Fibroblast of pulmonary artery (primary cell): ENCODE results near the gene USP13.

Source experiments
- DNase-seq: peaks from one replicate; pipeline ENCODE4 v3.0.0-alpha.2; 2010; ENCODE audit warnings: low read depth
- H3K4me3 ChIP-seq: replicated peaks from 2 replicates; pipeline ENCODE4 v1.5.1; 2011; ENCODE audit warnings: low read depth, mild to moderate bottlenecking, control low read depth, low read length, moderate library complexity
- TF ChIP-seq, protein P1 (sequence below): IDR thresholded peaks from 2 replicates; pipeline ENCODE4 v1.5.1; 2011; ENCODE audit warnings: mild to moderate bottlenecking, control low read depth, low read length, inconsistent platforms; ENCODE audit errors: missing control alignments

The USP13 gene

DNA sequence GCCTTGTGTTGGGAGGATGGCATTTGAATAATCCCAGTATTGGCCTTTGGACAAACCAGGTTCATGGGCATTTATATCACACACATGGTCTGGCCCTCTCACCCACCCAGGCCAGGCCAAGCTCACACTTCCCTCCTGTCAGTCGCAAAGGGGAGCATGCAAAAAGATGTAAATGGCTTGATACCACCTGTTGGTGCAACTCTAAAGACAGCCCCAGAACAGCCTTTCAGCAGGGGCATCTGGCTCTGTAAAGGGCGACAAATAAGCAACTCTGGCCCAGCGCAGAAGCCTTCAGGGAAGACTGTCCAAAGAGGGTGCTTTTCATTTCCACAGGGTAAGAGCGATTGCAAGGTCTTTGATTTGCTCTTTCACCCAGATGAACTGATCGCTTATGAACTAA lies 91.8 kb downstream of the USP13 start:
- no peak for DNase-seq
- TF ChIP-seq, protein P1, sequence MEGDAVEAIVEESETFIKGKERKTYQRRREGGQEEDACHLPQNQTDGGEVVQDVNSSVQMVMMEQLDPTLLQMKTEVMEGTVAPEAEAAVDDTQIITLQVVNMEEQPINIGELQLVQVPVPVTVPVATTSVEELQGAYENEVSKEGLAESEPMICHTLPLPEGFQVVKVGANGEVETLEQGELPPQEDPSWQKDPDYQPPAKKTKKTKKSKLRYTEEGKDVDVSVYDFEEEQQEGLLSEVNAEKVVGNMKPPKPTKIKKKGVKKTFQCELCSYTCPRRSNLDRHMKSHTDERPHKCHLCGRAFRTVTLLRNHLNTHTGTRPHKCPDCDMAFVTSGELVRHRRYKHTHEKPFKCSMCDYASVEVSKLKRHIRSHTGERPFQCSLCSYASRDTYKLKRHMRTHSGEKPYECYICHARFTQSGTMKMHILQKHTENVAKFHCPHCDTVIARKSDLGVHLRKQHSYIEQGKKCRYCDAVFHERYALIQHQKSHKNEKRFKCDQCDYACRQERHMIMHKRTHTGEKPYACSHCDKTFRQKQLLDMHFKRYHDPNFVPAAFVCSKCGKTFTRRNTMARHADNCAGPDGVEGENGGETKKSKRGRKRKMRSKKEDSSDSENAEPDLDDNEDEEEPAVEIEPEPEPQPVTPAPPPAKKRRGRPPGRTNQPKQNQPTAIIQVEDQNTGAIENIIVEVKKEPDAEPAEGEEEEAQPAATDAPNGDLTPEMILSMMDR, result no peak
- H3K4me3 ChIP-seq, result no peak overlapping the region

GRCh38 chr3:179745079-179745478 lies 92.2 kb downstream of the USP13 start:
- DNase-seq, result no peak
- H3K4me3 ChIP-seq, result no peak overlapping the region
- TF ChIP-seq, protein P1, result no peak

DNA sequence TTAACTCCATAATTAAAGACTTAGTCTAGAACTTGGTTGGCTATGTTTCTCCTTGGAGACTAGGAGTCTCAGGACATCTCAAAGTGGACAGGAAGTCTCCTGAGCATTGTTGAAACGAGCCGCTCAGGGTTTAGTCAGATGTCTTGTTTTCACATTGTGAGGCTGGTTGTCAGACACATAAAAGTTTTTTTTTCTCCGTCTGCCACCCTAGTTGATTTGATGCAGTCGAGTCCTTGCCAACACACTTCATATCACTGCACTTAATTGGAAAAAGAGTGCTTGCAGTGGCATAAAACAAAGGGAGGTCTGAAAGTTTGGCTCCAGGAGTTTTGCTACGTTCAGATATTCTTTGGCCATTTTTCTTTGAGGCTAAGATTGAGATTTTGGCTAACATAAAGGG lies 92.9 kb downstream of the USP13 start:
- TF ChIP-seq, protein P1, result no peak
- no peak overlapping the region for H3K4me3 ChIP-seq
- no peak for DNase-seq

DNA sequence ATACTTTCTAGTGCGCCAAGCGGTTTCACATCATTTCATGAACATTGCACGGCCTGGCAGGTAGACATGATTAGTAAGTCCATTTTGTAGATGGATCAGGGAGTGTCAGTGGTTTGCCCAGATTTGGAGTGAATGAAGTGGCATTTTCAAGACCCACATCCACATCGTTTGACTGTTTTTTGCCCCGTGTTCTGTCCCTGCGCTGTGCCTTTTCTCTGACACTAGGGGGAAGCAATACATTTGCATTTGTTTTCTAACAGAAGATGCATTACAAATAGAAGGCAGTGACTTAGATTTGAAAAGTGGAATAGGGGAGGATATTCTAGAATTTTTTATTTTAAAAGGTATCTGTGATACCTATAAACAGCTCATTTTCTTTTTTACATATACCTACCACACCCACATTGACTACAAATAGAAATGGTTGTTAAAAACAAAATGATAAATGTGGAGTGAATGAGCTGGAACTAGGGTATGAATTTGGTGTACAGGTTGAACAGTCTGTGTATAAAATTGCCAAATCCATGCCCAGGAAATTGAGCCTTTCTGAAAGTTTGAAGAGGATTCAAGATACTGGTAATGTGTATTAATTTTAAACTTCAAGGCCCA lies 98.0 kb downstream of the USP13 start:
- peak; percentile 48 for DNase-seq
- TF ChIP-seq, protein P1, result peak; percentile 79
- no peak overlapping the region for H3K4me3 ChIP-seq

- TF ChIP-seq, protein P1, result no peak
- no peak overlapping the region for H3K4me3 ChIP-seq
- DNase-seq, result peak; percentile 78
These were observed 108.1 kb downstream of the USP13 start for GRCh38 chr3:179760944-179761343.

DNA sequence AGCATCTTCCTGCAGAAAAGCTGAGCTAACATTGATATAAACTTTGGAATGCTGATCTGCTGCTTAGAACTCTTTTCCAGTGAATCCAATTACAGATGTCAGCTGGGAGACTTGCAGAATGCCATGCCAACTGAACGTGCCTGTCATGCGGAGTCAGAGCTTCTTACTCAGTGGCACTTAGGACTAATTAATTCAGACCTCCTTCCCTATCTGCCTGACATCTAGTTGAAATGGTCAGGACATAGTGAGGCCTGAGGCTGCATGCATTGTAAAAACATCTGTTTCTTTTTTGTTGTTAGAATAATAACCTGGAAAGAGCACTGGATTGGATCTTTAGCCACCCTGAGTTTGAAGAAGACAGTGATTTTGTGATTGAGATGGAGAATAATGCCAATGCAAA lies 112.6 kb downstream of the USP13 start:
- DNase-seq, result no peak
- H3K4me3 ChIP-seq, result no peak overlapping the region
- TF ChIP-seq, protein P1, result no peak
